ENCODE data around the gene LDLRAD4.

- TF ChIP-seq GATA2 (IDR thresholded peaks at IDR 0.05; ENCODE audit: low read depth, low read length) (no peak), GATA3 (IDR thresholded peaks at IDR 0.05; ENCODE audit: low read depth, low read length) (no peak)
Observed at GRCh38 chr18:13175266-13175665, 43.3 kb upstream of the LDLRAD4 start.
